Measurements from ENCODE around the gene PPP4C.

The PPP4C gene

DNA sequence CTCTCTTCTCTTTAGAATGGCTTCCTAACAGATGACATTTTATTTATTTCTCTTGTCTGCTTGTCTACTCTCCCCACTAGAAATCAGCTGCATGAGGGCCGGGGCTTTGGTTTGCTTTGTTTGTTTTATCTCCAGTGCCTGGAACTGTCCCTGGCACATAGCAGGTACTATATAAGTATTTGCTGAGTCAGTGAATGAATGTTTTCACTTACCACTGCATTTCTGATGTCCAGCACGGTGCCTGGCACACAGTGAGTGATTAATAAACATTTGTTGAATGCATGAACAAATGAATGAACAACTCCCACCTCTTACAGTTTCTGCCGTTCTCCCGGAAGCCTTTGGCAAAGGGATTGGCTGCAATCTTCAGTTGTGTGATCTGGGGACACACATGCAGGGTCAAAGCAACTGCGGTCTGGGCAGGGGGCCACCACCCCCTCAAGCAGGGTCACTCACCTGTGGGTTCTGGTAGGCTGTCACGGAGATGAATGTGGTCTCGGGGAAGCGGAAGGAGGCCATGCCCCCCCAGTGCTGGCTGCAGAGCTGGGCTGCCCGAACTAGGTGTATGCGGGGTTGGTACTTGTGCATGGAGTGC lies 12.5 kb downstream of the PPP4C start:
- H3K27me3 ChIP-seq (ENCODE audit: insufficient read depth, poor library complexity, severe bottlenecking) = no peaks in the 10 kb centered on the region
- H3K4me3 ChIP-seq (replicated peaks; ENCODE audit: insufficient read depth, low read length) = no peak overlapping the region
- no peak overlapping the region for H3K27ac ChIP-seq (replicated peaks)
- no peak for TF ChIP-seq REST (IDR thresholded peaks at IDR 0.05; ENCODE audit: insufficient replicate concordance, low read depth)
- TF ChIP-seq, protein P1, sequence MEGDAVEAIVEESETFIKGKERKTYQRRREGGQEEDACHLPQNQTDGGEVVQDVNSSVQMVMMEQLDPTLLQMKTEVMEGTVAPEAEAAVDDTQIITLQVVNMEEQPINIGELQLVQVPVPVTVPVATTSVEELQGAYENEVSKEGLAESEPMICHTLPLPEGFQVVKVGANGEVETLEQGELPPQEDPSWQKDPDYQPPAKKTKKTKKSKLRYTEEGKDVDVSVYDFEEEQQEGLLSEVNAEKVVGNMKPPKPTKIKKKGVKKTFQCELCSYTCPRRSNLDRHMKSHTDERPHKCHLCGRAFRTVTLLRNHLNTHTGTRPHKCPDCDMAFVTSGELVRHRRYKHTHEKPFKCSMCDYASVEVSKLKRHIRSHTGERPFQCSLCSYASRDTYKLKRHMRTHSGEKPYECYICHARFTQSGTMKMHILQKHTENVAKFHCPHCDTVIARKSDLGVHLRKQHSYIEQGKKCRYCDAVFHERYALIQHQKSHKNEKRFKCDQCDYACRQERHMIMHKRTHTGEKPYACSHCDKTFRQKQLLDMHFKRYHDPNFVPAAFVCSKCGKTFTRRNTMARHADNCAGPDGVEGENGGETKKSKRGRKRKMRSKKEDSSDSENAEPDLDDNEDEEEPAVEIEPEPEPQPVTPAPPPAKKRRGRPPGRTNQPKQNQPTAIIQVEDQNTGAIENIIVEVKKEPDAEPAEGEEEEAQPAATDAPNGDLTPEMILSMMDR (IDR thresholded peaks at IDR 0.05; ENCODE audit: insufficient read depth, low read length) = no peak
- TF ChIP-seq GABPA (IDR thresholded peaks at IDR 0.05; ENCODE audit: low read depth) = no peak
- no peak for TF ChIP-seq POLR2AphosphoS5 (IDR thresholded peaks at IDR 0.05; ENCODE audit: low read depth)
- DNase-seq (ENCODE audit: low read depth in 1 of 2, low spot score in 1 of 2) = no peak

DNA sequence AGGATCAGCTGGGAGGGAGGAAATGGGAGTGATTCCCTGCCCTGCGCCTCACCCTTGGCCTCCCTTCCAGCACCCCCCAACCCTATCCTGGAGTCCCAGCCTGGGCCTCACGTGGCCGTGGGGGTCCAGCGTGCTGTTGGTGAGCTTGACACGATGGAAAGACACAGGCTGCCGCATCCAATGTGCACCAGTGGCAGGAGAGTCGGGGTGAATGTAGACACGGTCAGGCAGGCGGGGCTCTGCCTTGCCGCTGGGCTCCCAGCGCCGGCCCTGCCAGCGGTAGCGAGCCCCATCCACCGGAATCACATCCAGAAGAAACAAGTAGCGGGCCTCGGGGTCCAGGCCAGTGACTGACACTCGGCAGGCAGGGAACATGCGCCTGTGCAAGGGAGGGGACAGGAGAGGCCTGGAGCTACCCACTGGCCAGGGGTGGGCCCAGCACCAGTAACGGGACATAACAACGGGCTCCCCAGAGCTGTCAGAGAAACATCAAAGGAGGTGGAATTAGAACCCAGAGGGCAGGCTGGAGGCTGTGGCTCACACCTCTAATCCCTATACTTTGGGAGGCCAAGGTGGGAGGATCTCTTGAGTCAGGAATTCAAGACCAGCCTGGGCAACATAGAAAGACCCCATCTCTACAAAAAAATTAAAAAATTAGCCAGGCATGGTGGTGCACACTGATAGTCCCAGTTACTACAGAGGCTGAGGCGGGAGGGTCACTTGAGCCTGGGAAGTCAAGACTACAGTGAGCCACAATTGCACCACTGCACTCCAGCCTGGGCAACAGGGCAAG lies 13.2 kb downstream of the PPP4C start:
- Histone ChIP-seq H3K4me3 (replicated peaks; ENCODE audit: insufficient read depth, low read length) (no peak overlapping the region), H3K27ac (replicated peaks) (no peak overlapping the region), H3K27me3 (ENCODE audit: insufficient read depth, poor library complexity, severe bottlenecking) (no peaks in the 10 kb centered on the region)
- DNase-seq (ENCODE audit: low read depth in 1 of 2, low spot score in 1 of 2) = no peak
- TF ChIP-seq, protein P1 (IDR thresholded peaks at IDR 0.05; ENCODE audit: insufficient read depth, low read length) = no peak
- TF ChIP-seq GABPA (IDR thresholded peaks at IDR 0.05; ENCODE audit: low read depth) = no peak
- no peak for TF ChIP-seq POLR2AphosphoS5 (IDR thresholded peaks at IDR 0.05; ENCODE audit: low read depth)
- no peak for TF ChIP-seq SPI1 (IDR thresholded peaks at IDR 0.05; ENCODE audit: borderline replicate concordance, low read depth)
- TF ChIP-seq REST (IDR thresholded peaks at IDR 0.05; ENCODE audit: insufficient replicate concordance, low read depth) = no peak

- no peak for DNase-seq (ENCODE audit: low read depth in 1 of 2, low spot score in 1 of 2)
- TF ChIP-seq REST (IDR thresholded peaks at IDR 0.05; ENCODE audit: insufficient replicate concordance, low read depth) = no peak
- Histone ChIP-seq H3K4me3 (replicated peaks; ENCODE audit: insufficient read depth, low read length) (no peak overlapping the region), H3K27ac (replicated peaks) (no peak overlapping the region), H3K27me3 (ENCODE audit: insufficient read depth, poor library complexity, severe bottlenecking) (no peaks in the 10 kb centered on the region)
Observed at GRCh38 chr16:30090610-30091331, 15.0 kb downstream of the PPP4C start.
